SU-DHL-6 (cell line): Measurements from ENCODE around the gene PSME4.

Experiments used
- H2AFZ ChIP-seq: fragments of 200-600 bp; sonication (generic); 2 replicates; pipeline ENCODE4 v1.6.1; 2014; ENCODE audit warnings: low read depth, mild to moderate bottlenecking, moderate library complexity, mixed read lengths, antibody characterized with exemption, low read length; ENCODE audit not compliant: severe bottlenecking
- H3F3A ChIP-seq: fragments of 200-600 bp; shearing (Covaris generic); 2 replicates; pipeline ENCODE4 v1.6.0; 2016; ENCODE audit warnings: antibody characterized with exemption, mild to moderate bottlenecking; ENCODE audit not compliant: insufficient read depth
- H3K27ac ChIP-seq: fragments of 200-600 bp; sonication (generic); 2 replicates; pipeline ENCODE4 v1.5.1; 2016; ENCODE audit warnings: low read depth, mild to moderate bottlenecking, low read length, moderate library complexity, mixed read lengths
- H3K27me3 ChIP-seq: fragments of 200-600 bp; sonication (generic), shearing (Covaris generic); 2 replicates; pipeline ENCODE4 v1.6.0; 2014; ENCODE audit warnings: mild to moderate bottlenecking, low read length
- H3K36me3 ChIP-seq: fragments of 200-600 bp; sonication (generic); 2 replicates; pipeline ENCODE4 v1.6.1; 2014; ENCODE audit warnings: mild to moderate bottlenecking, low read length, mixed read lengths
- H3K4me2 ChIP-seq: fragments of 300-600, 200-600 bp; shearing (Covaris generic), sonication (generic); 2 replicates; pipeline ENCODE4 v1.6.0; 2014; ENCODE audit warnings: low read length, low read depth, mild to moderate bottlenecking; ENCODE audit not compliant: poor library complexity, severe bottlenecking
- H3K4me3 ChIP-seq: fragments of 200-600 bp; sonication (generic); 2 replicates; pipeline ENCODE4 v1.5.1; 2014; ENCODE audit warnings: antibody characterized with exemption, low read length, mild to moderate bottlenecking, mixed read lengths; ENCODE audit not compliant: insufficient read depth, poor library complexity, severe bottlenecking
- H3K79me2 ChIP-seq: fragments of 200-600 bp; sonication (generic); 2 replicates; pipeline ENCODE4 v1.6.1; 2014; ENCODE audit warnings: mild to moderate bottlenecking, low read length, moderate library complexity; ENCODE audit not compliant: insufficient read depth
- H3K9ac ChIP-seq: fragments of 200-600 bp; sonication (generic); 2 replicates; pipeline ENCODE4 v1.7.0; 2014; ENCODE audit warnings: mild to moderate bottlenecking, low read length
- H3K9me2 ChIP-seq: fragments of 200-600 bp; sonication (generic); replicated peaks from 2 replicates; pipeline ENCODE4 v1.6.1; 2014; ENCODE audit warnings: low read length; ENCODE audit not compliant: insufficient read depth
- H3K9me3 ChIP-seq: fragments of 200-600 bp; sonication (generic); 2 replicates; pipeline ENCODE4 v1.6.1; 2014; ENCODE audit warnings: low read length, mixed read lengths; ENCODE audit not compliant: insufficient read depth
- H4K20me1 ChIP-seq: fragments of 200-600 bp; sonication (generic); 2 replicates; pipeline ENCODE4 v1.6.1; 2014; ENCODE audit warnings: low read depth, mild to moderate bottlenecking, antibody characterized with exemption, low read length, moderate library complexity, mixed read lengths
- EZH2phosphoT487 ChIP-seq: fragments of 200-600 bp; sonication (generic), shearing (Covaris generic); conservative IDR thresholded peaks from 2 replicates; pipeline ENCODE4 v1.6.1; 2018; ENCODE audit warnings: mild to moderate bottlenecking, antibody characterized with exemption, low read length, moderate library complexity, mixed read lengths
- TF ChIP-seq, protein P1 (sequence below): fragments of 200-600 bp; sonication (generic); IDR thresholded peaks from one replicate; pipeline ENCODE4 v1.5.1; 2017; ENCODE audit warnings: antibody characterized with exemption, mild to moderate bottlenecking, low read length, moderate library complexity; ENCODE audit not compliant: insufficient read depth, poor library complexity, severe bottlenecking

Gene PSME4

DNA sequence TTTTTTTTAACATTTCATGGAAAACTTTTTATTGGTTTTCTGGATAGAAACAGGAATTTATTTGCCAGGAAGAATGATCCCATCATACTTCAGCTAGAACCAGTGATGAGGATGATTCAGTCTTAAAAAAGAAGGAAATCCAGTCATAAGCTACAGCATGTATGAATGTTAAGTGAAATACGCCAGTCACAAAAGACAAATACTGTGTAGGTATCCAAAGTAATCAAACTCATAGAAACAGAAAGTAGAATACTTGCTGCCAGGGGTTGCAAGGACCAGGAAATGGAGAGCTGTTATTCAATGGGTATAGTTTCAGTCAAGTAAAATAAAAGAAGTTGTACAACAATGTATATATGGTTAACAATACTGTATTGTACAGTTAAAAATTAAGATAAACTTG, 21.3 kb downstream of the PSME4 start:
- peaks cover 17% of the 10 kb centered on the region for H4K20me1 ChIP-seq
- no peaks in the 10 kb centered on the region for H3K9me2 ChIP-seq
- no peak overlapping the region for H2AFZ ChIP-seq
- H3K4me2 ChIP-seq: no peak overlapping the region
- no peak overlapping the region for H3K9ac ChIP-seq
- no peak for TF ChIP-seq EZH2phosphoT487
- TF ChIP-seq, protein P1, sequence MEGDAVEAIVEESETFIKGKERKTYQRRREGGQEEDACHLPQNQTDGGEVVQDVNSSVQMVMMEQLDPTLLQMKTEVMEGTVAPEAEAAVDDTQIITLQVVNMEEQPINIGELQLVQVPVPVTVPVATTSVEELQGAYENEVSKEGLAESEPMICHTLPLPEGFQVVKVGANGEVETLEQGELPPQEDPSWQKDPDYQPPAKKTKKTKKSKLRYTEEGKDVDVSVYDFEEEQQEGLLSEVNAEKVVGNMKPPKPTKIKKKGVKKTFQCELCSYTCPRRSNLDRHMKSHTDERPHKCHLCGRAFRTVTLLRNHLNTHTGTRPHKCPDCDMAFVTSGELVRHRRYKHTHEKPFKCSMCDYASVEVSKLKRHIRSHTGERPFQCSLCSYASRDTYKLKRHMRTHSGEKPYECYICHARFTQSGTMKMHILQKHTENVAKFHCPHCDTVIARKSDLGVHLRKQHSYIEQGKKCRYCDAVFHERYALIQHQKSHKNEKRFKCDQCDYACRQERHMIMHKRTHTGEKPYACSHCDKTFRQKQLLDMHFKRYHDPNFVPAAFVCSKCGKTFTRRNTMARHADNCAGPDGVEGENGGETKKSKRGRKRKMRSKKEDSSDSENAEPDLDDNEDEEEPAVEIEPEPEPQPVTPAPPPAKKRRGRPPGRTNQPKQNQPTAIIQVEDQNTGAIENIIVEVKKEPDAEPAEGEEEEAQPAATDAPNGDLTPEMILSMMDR: no peak
- no peak overlapping the region for H3K4me3 ChIP-seq
- no peaks in the 10 kb centered on the region for H3K9me3 ChIP-seq
- no peak overlapping the region for H3K27ac ChIP-seq
- H3F3A ChIP-seq: no peaks in the 10 kb centered on the region
- peaks cover 27% of the 10 kb centered on the region for H3K36me3 ChIP-seq
- H3K27me3 ChIP-seq: no peaks in the 10 kb centered on the region
- H3K79me2 ChIP-seq: peaks cover 88% of the 10 kb centered on the region

DNA sequence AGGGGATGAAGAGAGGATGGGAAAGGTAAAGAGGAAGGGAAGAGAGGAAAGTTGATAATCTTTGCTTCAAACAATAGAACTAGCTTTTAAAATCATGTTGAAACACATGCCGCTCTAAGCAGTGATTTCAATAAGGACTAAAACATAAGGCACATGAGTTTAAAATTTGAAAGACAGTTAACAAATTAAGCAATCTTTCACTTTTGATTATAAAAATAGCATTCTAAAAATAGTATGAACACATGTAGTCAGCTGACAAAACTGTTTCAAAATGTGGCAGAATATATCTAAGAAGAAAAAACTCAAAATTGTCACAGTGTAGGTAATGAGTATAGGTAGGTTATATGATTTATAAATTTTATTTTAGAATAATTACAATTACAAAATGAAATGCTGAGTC, 25.3 kb downstream of the PSME4 start:
- no peak for TF ChIP-seq EZH2phosphoT487
- TF ChIP-seq, protein P1: no peak

DNA sequence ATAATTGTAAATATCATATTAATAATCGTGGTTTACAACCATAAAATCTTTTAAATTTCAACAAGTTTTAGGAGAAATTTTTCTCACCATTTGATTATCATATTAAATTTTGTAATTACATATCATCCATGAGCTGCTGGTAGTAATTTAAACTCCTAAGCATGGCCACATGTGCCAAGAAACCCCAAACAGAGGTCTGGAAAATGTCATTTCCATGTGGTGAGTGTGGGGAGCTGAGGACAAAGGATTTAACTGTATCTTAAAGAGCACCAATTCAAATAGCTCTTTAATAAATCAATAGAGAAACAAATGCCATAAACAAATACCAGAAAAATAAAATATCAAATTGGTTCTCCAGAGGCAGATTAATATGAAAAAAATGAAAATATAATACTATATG, 26.3 kb downstream of the PSME4 start:
- Histone ChIP-seq H2AFZ (no peak overlapping the region), H3K9me3 (no peaks in the 10 kb centered on the region), H3K9me2 (no peaks in the 10 kb centered on the region), H4K20me1 (peaks cover 3% of the 10 kb centered on the region; the same call in 1 of the 2 replicates), H3K4me2 (no peak overlapping the region), H3K79me2 (peaks cover 49% of the 10 kb centered on the region), H3K36me3 (peaks cover 63% of the 10 kb centered on the region), H3K27ac (no peak overlapping the region), H3K4me3 (no peak overlapping the region), H3K27me3 (no peaks in the 10 kb centered on the region), H3K9ac (no peak overlapping the region), H3F3A (peaks cover 12% of the 10 kb centered on the region; the same call in 1 of the 2 replicates)
- TF ChIP-seq, protein P1: no peak
- no peak for TF ChIP-seq EZH2phosphoT487

More for the DNA sequence above, 25.3 kb downstream of the PSME4 start:
- Histone ChIP-seq H3K4me3 (no peak overlapping the region), H3K79me2 (peaks cover 50% of the 10 kb centered on the region), H3F3A (peaks cover 8% of the 10 kb centered on the region; the same call in 1 of the 2 replicates), H3K9me3 (no peaks in the 10 kb centered on the region), H3K9ac (no peak overlapping the region), H3K27me3 (no peaks in the 10 kb centered on the region), H3K9me2 (no peaks in the 10 kb centered on the region), H3K36me3 (peaks cover 53% of the 10 kb centered on the region), H2AFZ (no peak overlapping the region), H3K27ac (peak overlapping the region; percentile 37; the same call in 1 of the 2 replicates), H4K20me1 (peaks cover 5% of the 10 kb centered on the region; the same call in 1 of the 2 replicates), H3K4me2 (no peak overlapping the region)
